SK-N-SH (cell line): ENCODE data around the gene GON7.

Experiments used
- CHD2 ChIP-seq: fragments of 150-350 bp; IDR thresholded peaks from 2 replicates; pipeline ENCODE4 v1.6.1; 2018; ENCODE audit warnings: low read length; ENCODE audit not compliant: partially characterized antibody
- CTCF ChIP-seq: fragments of 200-600 bp; sonication (generic); IDR thresholded peaks from 2 replicates; pipeline ENCODE4 v1.6.1; 2017; ENCODE audit warnings: antibody characterized with exemption, mild to moderate bottlenecking, moderate library complexity
- MXI1 ChIP-seq: IDR thresholded peaks from 2 replicates; pipeline ENCODE4 v1.6.1; 2012; ENCODE audit warnings: mild to moderate bottlenecking, low read depth, low read length, improper control_type of control experiment
- RFX5 ChIP-seq: IDR thresholded peaks from 2 replicates; pipeline ENCODE4 v1.6.1; 2012; ENCODE audit warnings: mild to moderate bottlenecking, improper control_type of control experiment, low read length
- SIN3A ChIP-seq: IDR thresholded peaks from 2 replicates; pipeline ENCODE4 v1.6.1; 2012; ENCODE audit warnings: low read depth, mild to moderate bottlenecking, low read length, moderate library complexity, borderline replicate concordance
- SMC3 ChIP-seq: IDR thresholded peaks from 2 replicates; pipeline ENCODE4 v1.6.1; 2012; ENCODE audit warnings: low read depth, low read length, improper control_type of control experiment

GRCh38 chr14:93249128-93249831 is 42.4 kb upstream of the GON7 start:
- TF ChIP-seq SIN3A = no peak
- TF ChIP-seq RFX5 = no peak
- TF ChIP-seq CTCF = no peak
- no peak for TF ChIP-seq CHD2
- TF ChIP-seq MXI1 = no peak
- no peak for TF ChIP-seq SMC3
